HG02970 (cell line): ENCODE results near the gene RENBP.
"Not testable (repeated sequence)": the region's sequence is repeated elsewhere in the genome, so short reads cannot be mapped to it uniquely, and the experiment has no call there.

Source experiments
- ATAC-seq: cut with Tn5 transposase; IDR thresholded peaks from one replicate; pipeline ENCODE4 v1.9.1; 2021; ENCODE audit warnings: mild to moderate bottlenecking, moderate library complexity, moderate number of reproducible peaks; ENCODE audit not compliant: unreplicated experiment, low FRiP score

RENBP gene

DNA sequence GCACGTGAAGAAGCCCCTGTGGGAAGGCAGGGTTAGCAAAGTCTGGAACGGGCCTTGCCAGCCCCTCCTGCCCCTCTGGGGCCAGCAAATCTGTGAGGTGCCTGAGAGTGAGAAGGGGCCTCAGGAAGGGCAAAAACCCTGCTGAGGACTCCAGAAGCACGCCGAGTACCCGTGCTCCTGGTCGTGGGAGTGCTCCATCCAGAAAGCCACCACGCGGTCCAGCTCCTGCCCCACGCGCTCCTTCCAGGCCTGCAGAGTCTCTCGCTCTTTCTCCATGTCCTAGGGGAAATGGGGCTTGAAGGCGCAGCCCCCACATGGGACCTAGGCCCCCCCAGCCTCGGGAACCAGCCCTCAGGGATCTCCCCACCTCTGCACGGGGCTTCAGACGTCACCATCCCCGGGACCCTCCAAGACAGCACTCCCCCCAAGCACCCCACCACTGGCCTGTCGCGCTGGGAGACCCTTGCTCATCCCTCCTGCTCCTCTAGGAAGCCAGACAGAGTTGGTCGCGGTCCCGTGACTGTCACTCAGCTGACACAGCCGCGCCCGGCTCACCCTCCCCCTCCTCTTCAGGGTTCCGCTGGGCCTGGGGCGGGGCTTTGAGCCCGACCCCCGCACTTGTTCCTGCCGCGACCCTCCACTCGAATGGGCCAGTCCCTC lies at the start of gene RENBP:
Gene RENBP (minus strand): TSS at position 504 of the 660 bp plus-strand sequence. CDS start 33 bp downstream, at position 471.
- ATAC-seq: no peak

DNA sequence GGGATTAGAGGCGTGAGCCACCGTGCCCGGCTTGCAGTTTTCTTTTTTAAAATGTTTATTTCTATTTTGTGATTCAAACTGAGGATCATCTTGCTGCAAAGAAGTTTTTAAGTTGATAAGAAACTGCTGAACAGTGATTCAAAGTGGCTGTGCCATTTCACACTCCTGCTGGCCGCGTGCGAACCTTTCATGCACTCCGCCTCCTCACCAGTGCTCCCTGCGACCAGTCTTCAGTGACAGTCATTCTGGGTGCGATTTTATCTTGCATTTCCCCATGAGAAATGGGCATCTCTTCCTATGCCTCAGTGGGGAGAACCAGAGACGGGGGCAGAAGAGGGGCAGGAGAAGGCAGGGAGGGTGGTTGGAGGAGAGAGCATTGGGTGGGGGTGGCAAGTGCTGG lies 49.5 kb upstream of the RENBP start:
- ATAC-seq: no peak

DNA sequence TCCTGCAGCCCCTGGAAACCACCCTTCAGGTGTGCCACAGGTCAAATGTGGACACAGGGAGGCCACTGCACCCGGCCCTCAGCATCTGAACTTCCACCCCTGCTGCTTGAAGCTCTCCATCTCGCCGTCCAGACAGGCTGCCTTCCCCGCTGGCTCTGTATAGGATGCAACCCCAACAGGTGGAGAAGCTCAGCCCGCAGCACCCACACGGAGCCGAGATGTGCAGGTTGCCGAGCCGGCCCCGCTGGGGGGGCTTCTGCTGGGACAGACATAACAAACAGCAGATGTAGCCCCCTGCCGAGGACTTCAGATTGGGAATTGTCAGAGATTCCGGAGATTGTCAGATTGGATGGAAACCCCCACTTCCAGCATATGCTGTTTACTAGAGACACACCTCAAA lies 48.6 kb upstream of the RENBP start:
- ATAC-seq: no peak

DNA sequence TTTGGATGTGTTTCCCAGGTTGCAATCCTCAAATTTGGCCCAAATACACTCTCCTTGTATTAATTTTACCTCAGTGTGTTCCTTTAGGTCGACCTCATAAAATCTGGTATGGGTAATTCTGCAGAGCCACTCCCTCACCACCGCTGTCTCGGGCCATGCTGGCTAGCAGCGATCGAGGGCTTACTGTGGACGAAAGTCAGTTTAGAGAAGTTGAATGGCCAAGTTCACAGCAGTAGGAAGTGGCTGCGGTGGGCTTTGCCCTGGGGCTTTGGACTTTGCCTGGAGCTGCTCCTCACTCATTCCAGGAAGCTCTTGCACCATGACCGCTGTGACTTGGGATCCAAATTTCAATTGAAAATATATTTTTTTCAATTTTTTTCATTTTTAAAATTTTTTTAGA lies 47.7 kb upstream of the RENBP start:
- no peak for ATAC-seq

DNA sequence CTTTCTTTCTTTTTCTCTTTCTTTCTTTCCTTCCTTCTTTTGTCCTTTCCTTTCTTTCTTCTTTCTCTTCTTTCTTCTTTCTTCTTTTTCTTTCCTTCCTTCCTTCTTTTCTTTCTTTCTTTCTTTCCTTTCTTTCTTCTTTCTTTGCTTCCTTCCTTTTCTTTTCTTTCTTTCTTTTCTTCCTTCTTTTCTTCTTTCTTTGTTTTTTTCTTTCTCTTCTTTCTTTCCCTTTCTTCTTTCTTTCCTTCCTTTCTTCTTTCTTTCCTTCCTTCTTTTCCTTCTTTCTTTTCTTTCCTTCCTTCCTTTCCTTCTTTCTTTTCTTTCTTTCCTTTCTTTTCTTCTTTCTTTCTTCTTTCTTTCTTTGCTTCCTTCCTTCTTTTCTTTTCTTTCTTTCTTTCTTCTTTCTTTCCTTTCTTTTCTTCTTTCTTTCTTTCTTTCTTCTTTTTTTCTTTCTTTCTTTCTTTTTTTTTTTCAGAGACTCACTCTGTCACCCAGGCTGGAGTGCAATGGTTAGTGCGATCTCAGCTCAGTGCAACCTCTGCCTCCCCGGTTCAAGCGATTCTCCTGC lies 46.7 kb upstream of the RENBP start:
- ATAC-seq: no peak

DNA sequence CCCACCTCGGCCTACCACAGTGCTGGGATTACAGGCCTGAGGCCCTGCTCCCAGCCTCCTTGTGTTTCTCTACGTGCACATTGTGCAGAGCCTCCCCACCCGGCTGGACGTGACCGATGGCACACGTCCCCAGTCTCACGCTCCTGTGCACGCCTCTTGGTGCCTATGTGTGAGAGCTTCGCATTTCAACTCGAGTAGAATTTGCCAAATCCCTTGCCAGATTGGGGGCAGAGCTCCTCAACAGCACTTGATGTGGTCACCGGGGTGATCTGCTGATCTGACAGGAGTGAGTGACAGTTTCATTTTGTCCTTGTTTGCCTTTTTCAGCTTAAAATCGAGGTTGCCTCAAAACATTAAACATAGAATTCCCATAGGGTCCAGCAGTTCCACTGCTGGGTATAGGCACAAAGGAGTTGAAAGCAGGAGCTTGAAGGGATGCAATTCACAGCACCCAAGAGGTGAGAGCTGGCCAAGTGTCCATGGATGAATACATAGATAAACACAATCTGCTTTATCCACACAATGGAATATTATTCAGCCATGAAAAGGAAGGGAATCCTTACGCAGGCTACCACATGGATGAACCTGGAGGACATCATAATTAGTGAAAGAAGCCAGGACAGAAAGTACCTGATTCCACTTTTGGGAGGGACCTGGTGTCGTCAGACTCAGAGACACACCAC lies 45.7 kb upstream of the RENBP start:
- no peak for ATAC-seq

DNA sequence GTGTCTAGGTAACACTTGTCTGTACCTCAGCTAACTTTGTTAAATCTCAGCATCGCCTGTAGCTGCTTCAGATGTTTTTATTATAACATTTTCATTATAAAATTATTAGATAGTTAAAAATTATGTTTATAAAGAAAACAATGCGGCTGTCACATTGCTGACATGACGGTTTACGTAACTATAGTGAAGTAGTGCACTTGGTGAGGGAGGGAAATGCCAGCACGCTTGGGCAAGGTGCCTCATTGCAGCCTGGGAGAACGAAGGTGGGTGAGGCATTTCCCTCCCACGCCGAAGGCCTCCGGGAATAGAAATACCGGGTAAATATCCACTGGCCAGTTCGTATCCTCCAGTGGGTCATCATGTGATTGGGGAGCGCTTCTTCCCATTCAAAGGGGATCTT lies 44.0 kb upstream of the RENBP start:
- no peak for ATAC-seq

DNA sequence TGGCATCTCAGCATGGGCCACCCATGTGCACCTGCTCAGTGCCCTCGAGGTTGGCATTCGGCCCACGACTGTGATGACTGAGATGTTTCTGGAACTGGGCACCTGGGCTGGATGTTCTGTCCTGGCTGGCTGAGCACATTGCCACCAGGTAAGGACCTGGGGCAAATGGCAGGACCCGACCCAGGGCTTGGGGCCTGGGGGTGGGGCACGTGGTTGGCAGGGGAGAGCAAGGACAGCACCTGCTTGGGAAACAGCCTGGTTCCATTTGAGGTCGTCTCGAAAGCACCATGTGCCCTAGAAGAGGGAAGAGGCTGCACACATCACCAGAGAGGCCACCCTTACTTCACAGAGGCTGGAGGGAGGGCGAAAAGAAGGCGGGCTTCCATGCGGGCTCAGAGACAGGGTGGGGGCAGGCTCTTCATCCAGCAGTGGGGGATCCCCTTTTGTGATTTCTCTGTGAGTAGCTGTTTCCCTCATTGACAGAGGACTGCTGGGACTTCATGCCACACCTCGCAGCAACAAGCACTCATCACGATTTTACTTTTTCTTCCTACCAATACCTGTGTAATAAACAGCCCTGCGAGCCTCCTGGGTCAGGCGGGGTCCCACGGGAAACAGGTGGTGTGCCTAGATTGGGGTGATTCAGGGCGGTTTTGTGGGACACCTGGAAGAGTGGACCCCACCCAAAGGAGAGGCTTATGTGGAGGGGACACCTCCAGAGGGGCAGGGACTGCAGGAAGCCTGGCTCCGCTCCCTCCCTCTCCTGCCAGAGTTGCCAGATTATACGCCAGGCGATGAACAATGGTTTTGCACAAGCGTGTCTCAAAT lies 40.1 kb upstream of the RENBP start:
- ATAC-seq: no peak

DNA sequence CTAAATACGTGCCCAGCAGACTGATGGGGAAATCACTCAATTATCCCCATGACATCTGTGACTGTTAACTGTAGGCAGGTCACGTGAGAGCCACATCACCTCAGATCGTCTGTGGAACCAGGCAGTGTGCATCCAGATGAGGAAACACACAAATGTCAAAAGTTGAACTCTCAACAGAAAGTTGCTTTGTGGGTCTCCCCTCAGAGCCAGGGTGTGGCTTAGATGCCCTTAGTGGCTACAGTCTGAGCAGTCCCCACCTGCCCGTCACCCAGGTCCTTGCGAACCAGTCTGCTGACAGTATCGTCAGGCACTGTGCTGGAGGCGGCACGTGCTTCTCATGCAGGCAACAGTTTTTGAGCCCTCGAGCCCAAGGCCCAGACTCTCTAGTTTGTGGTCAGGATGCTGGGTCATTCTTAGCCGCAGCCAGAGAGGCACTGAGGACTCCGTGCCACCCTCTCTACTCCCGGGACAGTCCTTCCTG lies 38.9 kb upstream of the RENBP start:
- no peak for ATAC-seq

DNA sequence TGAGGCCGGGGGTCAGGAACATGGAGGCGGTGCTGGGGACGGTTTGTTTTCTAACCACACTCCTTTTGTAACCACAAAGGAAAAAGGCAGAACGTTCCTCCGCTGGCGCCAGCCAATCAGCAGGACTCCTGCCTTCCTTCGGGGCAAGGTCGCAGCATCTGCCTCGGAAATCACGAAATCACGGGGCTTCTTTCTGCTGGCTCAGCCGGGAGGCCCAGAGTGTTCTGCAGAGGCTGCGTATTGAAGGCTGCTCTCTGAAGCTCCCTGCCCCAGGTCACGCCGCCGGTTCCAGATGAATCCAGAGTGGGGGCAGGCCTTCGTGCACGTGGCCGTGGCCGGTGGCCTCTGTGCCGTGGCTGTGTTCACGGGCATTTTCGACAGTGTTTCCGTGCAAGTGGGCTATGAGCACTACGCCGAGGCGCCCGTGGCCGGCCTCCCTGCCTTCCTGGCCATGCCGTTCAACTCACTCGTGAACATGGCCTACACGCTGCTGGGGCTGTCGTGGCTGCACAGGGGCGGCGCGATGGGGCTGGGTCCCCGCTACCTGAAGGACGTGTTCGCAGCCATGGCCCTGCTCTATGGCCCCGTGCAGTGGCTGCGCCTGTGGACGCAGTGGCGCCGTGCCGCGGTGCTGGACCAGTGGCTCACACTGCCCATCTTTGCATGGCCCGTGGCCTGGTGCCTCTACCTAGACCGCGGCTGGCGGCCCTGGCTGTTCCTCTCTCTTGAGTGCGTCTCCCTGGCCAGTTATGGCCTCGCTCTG lies 37.5 kb upstream of the RENBP start:
- no peak for ATAC-seq

DNA sequence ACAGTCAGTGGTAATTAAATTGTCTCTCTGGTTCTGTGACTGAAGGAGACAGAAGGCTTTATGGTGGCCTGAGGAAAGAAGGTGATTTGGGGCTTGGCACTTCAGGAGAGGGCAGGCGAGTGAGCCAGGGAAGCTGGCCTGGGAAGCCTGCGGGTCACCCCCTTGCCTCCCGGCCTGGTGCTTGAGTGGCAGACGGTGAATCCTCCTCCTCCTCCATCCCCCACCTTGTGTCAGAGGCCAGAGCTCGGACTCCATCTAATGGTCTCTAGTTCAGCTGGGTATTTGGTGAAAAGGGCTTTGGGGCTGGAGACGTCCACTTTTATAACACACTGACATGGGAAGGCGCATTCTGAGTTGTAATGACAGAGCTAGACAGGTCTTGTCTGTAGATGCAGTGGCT lies 36.8 kb upstream of the RENBP start:
- no peak for ATAC-seq

DNA sequence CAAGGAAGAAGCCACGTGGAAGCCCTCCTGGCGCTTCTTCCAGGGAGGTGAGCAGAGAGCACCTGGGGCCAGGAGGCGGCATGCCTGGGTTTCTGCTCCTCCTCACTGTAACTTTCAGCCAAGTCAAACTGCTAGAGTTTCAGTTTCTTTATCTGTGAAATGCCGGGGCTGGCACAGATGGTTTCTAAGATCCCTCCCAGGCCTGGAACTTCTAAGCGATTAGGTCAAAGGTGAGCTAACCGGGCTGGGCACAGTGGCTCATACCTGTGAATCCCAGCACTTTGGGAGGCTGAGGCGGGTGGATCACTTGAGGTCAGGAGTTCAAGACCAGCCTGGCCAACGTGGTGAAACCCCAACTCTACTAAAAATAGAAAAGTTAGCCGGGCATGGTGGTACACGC lies 36.0 kb upstream of the RENBP start:
- not testable (repeated sequence) for ATAC-seq

DNA sequence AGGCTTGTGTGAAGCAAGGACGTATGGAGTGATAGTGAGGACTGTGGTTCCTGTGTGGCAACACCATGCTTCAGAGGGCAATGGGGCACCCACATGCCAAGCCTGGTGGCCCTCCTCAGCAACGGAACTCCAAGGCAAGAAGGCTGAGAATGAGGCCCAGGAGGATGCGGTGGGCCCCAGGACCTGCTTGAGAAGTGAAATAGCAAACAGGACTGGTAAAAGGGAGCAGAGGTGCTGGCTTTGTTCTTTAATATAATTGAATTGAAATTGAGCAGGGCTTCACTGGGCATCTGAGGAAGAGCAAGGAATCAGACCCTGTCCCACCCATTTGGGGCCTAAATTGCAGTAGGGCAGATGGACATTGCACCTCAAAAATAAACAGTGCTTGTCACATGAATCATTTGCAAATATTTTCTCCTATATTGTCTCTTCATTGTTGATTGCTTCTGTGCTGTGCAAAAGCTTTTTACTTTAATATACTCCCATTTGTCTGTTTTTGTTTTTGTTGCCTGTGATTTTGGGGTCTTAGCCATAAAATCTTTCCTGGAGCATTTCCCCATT lies 30.4 kb upstream of the RENBP start:
- no peak for ATAC-seq

DNA sequence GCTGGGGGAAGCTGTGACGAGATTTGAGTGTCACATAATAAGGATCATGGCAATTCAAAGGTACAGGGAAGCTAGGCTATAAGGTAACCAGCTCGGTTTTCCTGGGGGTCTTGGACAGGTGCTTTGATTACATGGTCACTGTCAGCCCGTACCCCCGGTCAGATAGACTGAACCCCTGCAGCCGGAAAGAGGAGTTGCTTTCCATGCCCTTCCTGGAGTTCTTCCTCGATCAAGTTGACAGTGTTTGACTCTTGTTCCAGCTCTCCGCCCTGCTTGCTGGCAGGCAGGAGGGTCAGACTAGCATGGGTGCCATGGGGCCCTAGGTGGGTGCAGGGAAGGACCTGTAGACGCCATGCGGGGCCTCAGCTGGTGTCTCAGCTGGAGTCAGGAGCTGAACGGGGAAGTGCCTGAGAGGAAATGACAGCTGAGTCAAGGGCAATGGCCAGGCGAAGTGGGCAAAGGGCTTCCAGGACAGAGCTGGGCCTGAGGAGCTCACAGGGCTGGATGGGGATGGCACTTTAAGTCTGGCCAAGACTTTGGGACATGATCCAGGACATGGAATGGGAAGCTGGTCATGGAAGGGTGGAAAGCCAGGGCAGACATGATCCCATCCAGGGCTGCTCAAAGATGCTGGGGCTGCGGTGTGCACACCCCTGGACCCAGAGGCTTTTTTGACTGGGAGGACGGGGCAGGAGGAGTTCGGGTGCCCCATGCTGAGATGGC lies 29.7 kb upstream of the RENBP start:
- no peak for ATAC-seq

DNA sequence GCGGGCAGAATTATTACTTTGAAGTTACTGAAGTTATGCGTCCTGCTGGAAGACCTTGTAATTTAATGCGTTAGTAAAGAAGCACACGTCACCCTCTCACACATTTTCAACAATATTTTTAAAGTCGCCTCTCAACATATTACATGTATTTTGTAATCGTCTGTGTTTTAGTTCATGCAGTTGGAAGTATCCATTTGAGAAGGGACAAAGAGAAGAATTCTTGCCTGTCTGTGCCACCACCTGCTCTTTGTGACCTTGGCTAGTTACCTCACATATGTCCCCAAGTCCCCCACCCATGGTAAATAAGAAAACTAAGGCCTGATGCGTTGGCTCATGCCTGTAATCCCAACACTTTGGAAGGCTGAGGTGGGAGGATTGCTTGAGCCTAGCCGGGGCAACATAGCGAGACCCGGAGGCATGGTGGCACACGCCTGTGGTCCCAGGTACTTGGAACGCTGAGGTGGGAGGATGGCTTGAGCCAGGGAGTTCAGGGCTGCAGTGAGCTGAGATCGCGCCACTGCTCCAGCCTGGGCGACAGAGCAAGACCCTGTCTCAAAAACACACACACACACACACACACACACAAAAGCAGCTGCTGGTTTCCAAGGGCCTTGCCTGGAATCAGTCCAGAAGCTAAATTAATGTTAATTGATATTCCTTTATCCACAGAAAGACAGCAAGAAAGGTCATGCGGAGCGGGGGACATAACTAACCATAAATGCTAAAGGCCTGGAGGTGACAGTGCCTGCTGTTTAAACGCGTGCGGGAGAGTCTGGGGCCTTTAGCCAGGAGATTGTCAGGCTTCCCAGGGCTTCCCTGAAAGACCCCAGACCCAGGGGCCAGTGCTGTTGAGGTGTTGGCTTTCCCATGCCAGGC lies 28.9 kb upstream of the RENBP start:
- no peak for ATAC-seq

DNA sequence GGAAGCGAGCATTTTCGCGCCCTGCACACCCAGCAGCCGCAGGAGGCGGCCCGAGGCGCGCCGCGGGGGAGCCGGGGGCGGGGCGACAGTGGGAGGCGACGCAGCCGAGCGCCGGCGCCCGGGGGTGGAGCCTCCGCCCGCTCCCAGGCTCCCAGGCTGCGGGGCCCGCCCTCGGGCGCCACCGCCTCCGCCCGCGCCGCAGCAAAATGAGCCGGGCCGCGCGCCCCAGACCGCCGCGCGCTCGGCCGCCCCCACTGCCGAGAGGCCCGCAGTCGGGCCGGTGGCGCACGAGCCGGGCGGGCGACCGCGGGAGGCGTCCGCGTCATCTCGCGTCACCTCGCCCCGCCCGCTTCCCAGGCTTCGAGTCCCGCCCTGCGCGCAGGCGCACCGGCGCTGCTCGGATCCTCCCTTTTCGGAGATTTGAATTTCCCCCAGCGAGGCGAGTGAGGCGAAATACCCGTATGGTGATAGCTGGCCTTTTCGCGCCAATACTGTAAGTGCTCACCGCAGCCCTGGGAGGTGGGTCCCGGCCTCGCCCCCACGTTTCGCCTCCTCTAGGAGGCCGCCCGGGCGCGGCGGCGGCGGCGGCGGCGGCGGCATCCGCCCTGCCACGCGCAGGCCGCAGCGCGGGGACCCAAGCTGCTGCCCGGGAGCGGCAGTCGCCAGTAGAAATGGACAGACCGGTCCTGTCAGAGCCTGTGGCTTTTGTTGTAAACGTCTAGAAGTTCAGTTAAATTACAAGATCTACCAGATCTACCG lies 28.1 kb upstream of the RENBP start, which contains the start of gene TMEM187:
Gene TMEM187 (plus strand): TSS at position 387 of the 759 bp plus-strand sequence. CDS start 9,309 bp downstream, outside the sequence.
- peak; percentile 48 for ATAC-seq
